ENCODE measurements around the gene SQSTM1.

SQSTM1 gene

GRCh38 chr5:179795049-179795862 is 25.4 kb upstream of the SQSTM1 start:
- DNase-seq (ENCODE audit: low spot score) = no peak

DNA sequence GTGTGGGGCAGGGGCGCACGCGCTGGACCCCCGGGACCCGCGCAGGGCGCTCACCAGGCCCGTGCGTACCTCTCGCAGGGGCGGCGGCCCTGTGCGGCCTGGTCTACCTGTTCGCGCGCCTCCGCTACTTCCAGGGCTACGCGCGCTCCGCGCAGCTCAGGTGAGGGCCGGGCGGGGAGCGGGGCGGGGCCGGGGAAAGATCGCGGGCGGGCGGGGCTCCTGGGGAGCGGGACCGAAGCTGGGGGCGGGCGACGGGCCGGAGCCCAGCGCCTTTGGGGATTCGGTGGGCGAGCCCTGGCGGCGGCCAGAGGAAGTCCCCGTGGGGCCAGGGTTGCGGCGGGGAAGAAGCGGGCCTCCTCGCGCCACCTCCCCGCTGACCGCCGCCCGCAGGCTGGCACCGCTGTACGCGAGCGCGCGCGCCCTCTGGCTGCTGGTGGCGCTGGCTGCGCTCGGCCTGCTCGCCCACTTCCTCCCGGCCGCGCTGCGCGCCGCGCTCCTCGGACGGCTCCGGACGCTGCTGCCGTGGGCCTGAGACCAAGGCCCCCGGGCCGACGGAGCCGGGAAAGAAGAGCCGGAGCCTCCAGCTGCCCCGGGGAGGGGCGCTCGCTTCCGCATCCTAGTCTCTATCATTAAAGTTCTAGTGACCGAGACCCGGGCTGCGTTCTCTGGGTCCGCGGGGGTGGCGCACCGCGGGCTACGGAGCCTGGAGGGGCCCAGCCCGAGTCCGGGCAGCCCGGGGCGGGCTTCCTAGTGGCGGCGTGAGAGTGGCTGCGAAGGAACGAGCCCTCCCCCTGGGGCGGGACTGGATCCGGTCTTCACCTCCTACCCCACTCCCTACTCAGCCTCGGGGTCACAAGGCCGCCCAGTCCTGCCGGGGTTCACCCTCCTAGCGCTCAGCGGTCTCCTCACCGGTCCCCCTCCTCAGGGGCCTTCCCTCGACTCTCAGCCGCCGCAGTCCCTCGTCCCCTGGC is 24.6 kb upstream of the SQSTM1 start:
- DNase-seq (ENCODE audit: low spot score) = peak; percentile 91

GRCh38 chr5:179796877-179797608 is 23.7 kb upstream of the SQSTM1 start:
- no peak for DNase-seq (ENCODE audit: low spot score)

DNA sequence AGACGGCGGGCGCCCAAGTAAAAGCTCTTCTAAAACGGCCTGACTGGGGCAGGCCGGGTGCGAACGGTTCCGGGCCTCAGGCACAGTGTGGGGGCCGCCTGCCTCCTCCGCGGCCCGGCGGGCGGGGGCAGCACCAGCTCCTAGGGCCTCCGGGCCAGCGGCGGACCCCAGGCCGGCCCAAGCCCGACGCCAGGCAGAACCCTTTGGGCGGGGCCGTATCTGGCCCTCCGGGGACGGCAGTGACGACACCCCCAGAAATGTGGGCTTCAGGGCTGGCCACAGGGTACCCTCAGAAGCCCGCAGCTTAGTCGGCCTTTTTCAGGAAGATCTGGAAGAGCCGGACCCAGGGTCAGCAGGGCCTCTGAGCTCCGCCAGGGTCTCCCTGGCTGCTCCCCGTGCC is 23.0 kb upstream of the SQSTM1 start:
- no peak for DNase-seq (ENCODE audit: low spot score)

- DNase-seq (ENCODE audit: low spot score) = no peak
Observed at GRCh38 chr5:179798144-179798770, 22.4 kb upstream of the SQSTM1 start.

- DNase-seq (ENCODE audit: low spot score) = no peak
Observed at GRCh38 chr5:179798771-179799643, 21.7 kb upstream of the SQSTM1 start.

- DNase-seq (ENCODE audit: low spot score) = no peak
Observed at GRCh38 chr5:179799644-179799973, 21.1 kb upstream of the SQSTM1 start.

DNA sequence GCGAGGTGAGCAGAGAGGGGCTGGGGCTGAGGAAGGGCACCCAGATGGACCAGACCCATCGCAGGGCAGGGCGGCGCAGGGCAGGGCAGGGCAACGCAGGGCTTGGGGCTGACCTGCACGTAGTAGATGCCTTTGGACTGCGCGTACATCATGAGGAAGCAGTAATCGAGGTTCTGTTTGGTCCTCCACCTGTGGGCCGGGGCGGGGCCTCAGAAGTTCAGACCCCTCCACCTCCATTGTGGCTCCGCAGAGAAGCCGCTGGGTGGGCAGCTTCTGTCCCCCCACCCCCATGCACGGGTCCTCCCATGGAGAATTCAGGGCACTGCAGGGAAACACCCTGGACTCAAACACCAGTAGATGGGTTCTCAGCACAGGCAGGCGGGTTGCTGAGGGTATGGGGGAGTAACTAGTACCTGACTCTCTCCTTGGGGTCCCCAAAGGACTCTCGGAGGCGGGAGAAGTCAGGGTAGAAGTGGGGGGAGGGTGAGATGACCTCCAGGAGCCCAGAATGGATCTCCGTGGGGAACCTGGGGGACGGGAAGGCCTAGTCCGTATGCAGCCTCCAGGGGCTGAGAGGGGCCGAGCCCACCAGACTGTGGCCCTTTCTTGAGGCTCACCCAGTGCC is 20.5 kb upstream of the SQSTM1 start:
- no peak for DNase-seq (ENCODE audit: low spot score)

DNA sequence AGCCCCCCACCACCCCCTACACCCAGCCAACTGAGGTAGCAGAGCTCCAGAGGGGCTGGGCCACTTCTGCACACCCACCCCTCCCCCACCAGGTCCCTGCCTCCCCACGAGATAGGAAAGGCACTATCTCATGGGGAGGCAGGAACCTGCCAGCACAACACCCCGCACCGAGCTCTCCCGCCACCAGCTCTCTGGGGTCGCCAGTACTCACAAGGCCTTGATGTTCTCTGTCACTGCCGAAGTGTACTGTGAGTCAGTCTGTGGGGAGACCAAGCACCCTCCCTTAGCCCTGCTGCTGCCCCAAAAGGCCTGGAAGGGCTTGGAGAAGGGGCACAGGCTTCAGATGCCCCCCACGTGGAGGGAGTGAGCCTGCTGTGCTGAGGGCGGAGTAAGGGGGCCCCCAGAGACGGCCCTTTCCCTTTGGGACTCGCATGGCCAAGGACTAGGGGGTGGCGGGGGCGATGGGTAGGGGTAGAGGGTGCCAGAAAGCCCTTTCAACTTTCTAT is 20.0 kb upstream of the SQSTM1 start:
- DNase-seq (ENCODE audit: low spot score) = no peak

DNA sequence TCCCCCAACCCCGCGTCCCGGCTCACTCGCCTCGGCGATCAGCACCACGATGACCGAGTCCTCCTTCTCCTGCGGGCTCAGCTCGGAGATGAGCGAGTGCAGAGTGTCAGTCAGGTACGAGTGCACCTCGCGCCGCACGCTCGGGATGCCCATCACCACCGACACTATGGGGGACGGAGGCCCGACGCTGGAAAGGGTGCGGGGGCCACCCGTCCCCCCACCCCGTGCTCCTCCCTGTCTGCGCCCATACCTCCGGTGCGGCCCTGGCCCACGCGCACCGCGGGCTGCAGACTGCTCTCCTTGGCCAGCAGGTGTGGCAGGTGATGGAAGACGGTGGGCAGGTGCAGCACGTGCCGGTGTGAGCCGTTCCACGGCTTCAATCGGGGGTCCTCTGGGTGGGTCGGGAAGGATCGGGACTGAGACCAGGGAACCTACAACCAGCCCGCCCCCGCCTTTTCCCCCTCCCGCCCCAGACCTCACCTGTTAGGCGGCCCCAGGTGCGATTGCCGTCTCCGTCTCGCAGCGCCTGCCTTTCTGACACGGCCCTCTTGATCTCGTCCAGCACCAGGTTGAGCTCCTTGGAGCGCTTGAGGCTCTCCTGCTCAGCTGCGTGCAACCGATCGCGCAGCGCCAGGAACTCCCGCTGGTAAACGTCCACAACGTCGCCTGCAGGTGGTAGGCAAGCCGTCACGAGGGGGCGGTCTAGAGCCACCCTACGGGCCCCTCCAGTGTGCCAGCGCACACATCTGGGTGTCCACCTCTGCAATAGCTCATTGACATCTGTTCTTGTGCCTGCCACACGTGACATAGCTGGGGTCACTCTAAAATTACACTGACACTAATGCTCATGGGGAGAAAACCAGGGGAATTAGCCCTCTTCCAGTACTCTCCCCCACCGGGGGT is 19.1 kb upstream of the SQSTM1 start:
- peak; percentile 66 for DNase-seq (ENCODE audit: low spot score)

GRCh38 chr5:179802207-179802883 is 18.4 kb upstream of the SQSTM1 start:
- DNase-seq (ENCODE audit: low spot score) = no peak

DNA sequence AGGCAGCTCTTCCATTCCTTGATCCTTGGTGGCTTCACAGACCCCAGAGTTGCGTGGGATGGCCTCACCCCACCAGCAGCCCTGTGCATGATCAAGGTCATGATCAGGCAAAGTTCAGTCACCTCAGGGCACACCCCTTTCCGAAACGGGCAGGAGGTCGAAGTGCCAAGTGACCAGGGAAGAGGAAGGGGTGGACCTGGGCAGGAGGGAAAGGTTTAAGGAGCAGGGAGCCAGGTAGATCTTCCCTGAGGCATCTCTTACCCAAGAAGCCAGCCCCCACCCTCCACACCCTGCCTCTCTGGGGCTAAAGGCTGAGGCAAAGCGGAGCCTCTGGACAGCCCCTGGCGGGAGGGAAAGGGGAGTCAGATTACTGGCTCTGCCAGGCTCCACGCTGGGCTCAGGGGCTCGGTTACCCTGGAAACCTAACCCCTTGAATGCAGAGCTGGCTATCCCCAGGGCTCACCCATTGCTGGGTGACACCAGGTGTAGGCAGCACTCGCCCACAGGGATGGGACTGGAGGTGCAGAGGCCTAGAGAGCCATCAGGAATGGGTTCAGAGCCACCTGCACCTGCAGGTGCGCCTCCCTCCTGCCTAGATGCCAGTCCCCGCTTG is 17.6 kb upstream of the SQSTM1 start:
- no peak for DNase-seq (ENCODE audit: low spot score)

GRCh38 chr5:179803651-179804554 is 16.8 kb upstream of the SQSTM1 start:
- DNase-seq (ENCODE audit: low spot score) = no peak

DNA sequence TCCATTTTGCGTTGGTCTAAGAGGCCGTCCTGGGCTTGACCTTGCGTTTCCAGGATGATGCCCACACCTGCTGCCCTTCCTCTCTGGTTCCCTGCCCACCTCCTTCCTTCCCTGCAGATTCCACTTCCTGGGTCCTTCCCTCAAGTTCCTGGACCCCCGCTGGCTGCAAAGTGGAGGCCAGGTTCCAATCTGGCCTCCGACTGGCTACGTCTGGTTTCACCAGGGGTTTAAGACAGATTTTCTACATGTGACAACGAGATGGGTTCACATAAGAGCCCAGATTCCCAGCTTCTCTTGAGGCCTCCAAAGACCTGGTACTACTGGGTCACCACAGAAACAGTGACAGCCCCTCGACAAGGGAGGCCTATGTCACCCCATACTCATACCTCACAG is 16.2 kb upstream of the SQSTM1 start:
- DNase-seq (ENCODE audit: low spot score) = no peak

DNA sequence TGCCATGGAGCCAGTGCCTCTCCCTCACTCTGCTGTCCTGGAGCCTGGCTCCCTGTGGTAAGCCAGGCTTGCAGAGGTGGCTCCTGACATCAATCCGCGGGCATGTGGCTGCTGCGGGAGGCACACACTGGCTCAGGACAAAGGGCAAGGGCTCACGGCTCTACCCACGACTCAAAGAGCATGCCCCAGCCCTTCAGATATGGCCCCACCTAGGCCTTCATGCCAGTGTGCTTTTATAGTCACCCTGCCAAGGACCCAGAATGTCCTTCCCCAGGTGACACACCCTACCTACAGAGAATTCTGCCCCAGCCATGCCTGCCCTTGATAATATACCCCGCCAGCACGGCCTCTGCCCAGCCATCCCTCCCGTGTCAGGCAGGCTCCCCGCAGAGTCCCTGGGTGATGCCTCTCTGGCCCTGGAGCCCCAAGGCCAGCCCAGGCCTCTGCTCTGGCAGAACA is 15.6 kb upstream of the SQSTM1 start:
- DNase-seq (ENCODE audit: low spot score) = no peak

- DNase-seq (ENCODE audit: low spot score) = peak; percentile 80
Observed at GRCh38 chr5:179805529-179806249, 15.0 kb upstream of the SQSTM1 start.

Data from AG08396 (cell line).